Ishikawa (cell line): ENCODE results near the gene PCDHGA8.
A peak's percentile ranks its signal among the peaks of the same experiment; 100 is the strongest.

Experiments used
- CEBPB ChIP-seq: IDR thresholded peaks from 2 replicates; pipeline ENCODE4 v1.6.1; 2012
- CREB1 ChIP-seq: IDR thresholded peaks from 2 replicates; pipeline ENCODE4 v1.6.1; 2012; ENCODE audit warnings: low read depth
- EGR1 ChIP-seq: IDR thresholded peaks from 2 replicates; pipeline ENCODE4 v1.6.1; 2012
- EP300 ChIP-seq: IDR thresholded peaks from 2 replicates; pipeline ENCODE4 v1.6.1; 2012; ENCODE audit warnings: borderline replicate concordance
- FOXM1 ChIP-seq: IDR thresholded peaks from 2 replicates; pipeline ENCODE4 v1.6.1; 2012; ENCODE audit warnings: low read depth, borderline replicate concordance
- MAX ChIP-seq: IDR thresholded peaks from 2 replicates; pipeline ENCODE4 v1.6.1; 2012
- NFIC ChIP-seq: IDR thresholded peaks from 2 replicates; pipeline ENCODE4 v1.6.1; 2012
- RAD21 ChIP-seq: IDR thresholded peaks from 2 replicates; pipeline ENCODE4 v1.6.1; 2012; ENCODE audit warnings: low read depth
- REST ChIP-seq: IDR thresholded peaks from 2 replicates; pipeline ENCODE4 v1.6.1; 2012; ENCODE audit warnings: low read depth, mild to moderate bottlenecking
- TAF1 ChIP-seq: IDR thresholded peaks from 2 replicates; pipeline ENCODE4 v1.6.1; 2012; ENCODE audit warnings: low read depth, mild to moderate bottlenecking
- TCF12 ChIP-seq: IDR thresholded peaks from 2 replicates; pipeline ENCODE4 v1.6.1; 2012; ENCODE audit warnings: low read depth
- TEAD4 ChIP-seq: IDR thresholded peaks from 2 replicates; pipeline ENCODE4 v1.6.1; 2012
- USF1 ChIP-seq: IDR thresholded peaks from 2 replicates; pipeline ENCODE4 v1.6.1; 2012
- YY1 ChIP-seq: IDR thresholded peaks from 2 replicates; pipeline ENCODE4 v1.6.1; 2012; ENCODE audit warnings: low read depth
- ZBTB7A ChIP-seq: IDR thresholded peaks from 2 replicates; pipeline ENCODE4 v1.6.1; 2012; ENCODE audit warnings: low read depth

Gene PCDHGA8

GRCh38 chr5:141411575-141411974 lies 19.1 kb downstream of the PCDHGA8 start:
- TF ChIP-seq FOXM1 (no peak), ZBTB7A (no peak), REST (no peak), NFIC (no peak), YY1 (no peak), RAD21 (no peak), USF1 (no peak), CEBPB (no peak), TAF1 (no peak), CREB1 (no peak), TCF12 (no peak), EP300 (no peak), TEAD4 (no peak), EGR1 (no peak), MAX (no peak)

GRCh38 chr5:141412854-141413539 lies 20.6 kb downstream of the PCDHGA8 start, which contains the start of gene PCDHGA10:
PCDHGA10 (plus strand) TSS chr5:141412987; CDS start chr5:141413176, 189 bp downstream.
- TF ChIP-seq RAD21 (peak; percentile 90), YY1 (0 out of 2 replicates have a peak, but pooled peaks have one; percentile 14), FOXM1 (no peak)

GRCh38 chr5:141413540-141414069 lies 21.2 kb downstream of the PCDHGA8 start:
- no peak for TF ChIP-seq TCF12
- TF ChIP-seq NFIC, result no peak
- no peak for TF ChIP-seq CREB1
- no peak for TF ChIP-seq USF1
- no peak for TF ChIP-seq EP300
- no peak for TF ChIP-seq TAF1
- no peak for TF ChIP-seq EGR1
- TF ChIP-seq MAX, result no peak
- no peak for TF ChIP-seq RAD21
- no peak for TF ChIP-seq TEAD4
- no peak for TF ChIP-seq CEBPB
- TF ChIP-seq FOXM1, result no peak
- TF ChIP-seq REST, result no peak
- TF ChIP-seq YY1, result no peak
- TF ChIP-seq ZBTB7A, result no peak

- peak; percentile 67 for TF ChIP-seq RAD21
Measured at GRCh38 chr5:141417494-141418172, 25.2 kb downstream of the PCDHGA8 start, which contains the start of gene PCDHGB7. PCDHGB7 (plus strand) TSS chr5:141417677; CDS start chr5:141417860, 183 bp downstream.

- TF ChIP-seq REST (no peak), EGR1 (no peak), TAF1 (no peak), CREB1 (no peak), USF1 (no peak), EP300 (no peak), RAD21 (no peak), YY1 (no peak), MAX (no peak), TEAD4 (no peak), NFIC (no peak), ZBTB7A (no peak), CEBPB (no peak), FOXM1 (no peak), TCF12 (no peak)
Measured at GRCh38 chr5:141419074-141419880, 26.8 kb downstream of the PCDHGA8 start.
